OCI-LY1 (cell line): Measurements from ENCODE around the gene NSUN2.

ENCODE experiments used
- H2AFZ ChIP-seq: fragments of 200-600 bp; sonication (generic), shearing (Covaris generic); 2 replicates; pipeline ENCODE4 v1.6.0; 2014; ENCODE audit warnings: antibody characterized with exemption, mild to moderate bottlenecking, low read length
- H3F3A ChIP-seq: fragments of 200-600 bp; sonication (generic), shearing (Covaris generic); 2 replicates; pipeline ENCODE4 v1.6.0; 2014; ENCODE audit warnings: mild to moderate bottlenecking, antibody characterized with exemption, low read length, moderate library complexity; ENCODE audit not compliant: insufficient read depth
- H3K27ac ChIP-seq: fragments of 200-600 bp; sonication (generic); 2 replicates; pipeline ENCODE4 v1.5.1; 2014; ENCODE audit warnings: low read length, mixed run types, mild to moderate bottlenecking, low read depth; ENCODE audit not compliant: poor library complexity, severe bottlenecking
- H3K27me3 ChIP-seq: fragments of 200-600 bp; sonication (generic); 2 replicates; pipeline ENCODE4 v1.6.0; 2014; ENCODE audit warnings: antibody characterized with exemption, mild to moderate bottlenecking, low read length, moderate library complexity; ENCODE audit not compliant: insufficient read depth
- H3K36me3 ChIP-seq: fragments of 200-600 bp; sonication (generic); 2 replicates; pipeline ENCODE4 v1.6.1; 2014; ENCODE audit warnings: mild to moderate bottlenecking, antibody characterized with exemption, low read length, moderate library complexity, mixed read lengths; ENCODE audit not compliant: insufficient read depth
- H3K4me1 ChIP-seq: fragments of 200-600 bp; sonication (generic); 2 replicates; pipeline ENCODE4 v1.5.1; 2014; ENCODE audit warnings: mild to moderate bottlenecking, low read length, moderate library complexity; ENCODE audit not compliant: insufficient read depth, severe bottlenecking
- H3K4me2 ChIP-seq: fragments of 200-600 bp; sonication (generic), shearing (Covaris generic); 2 replicates; pipeline ENCODE4 v1.6.1; 2014; ENCODE audit warnings: low read length
- H3K4me3 ChIP-seq: fragments of 200-600 bp; sonication (generic); 2 replicates; pipeline ENCODE4 v1.5.1; 2014; ENCODE audit warnings: low read length, low read depth, mild to moderate bottlenecking, mixed read lengths; ENCODE audit not compliant: poor library complexity, severe bottlenecking
- H3K79me2 ChIP-seq: fragments of 200-600 bp; shearing (Covaris generic); 2 replicates; pipeline ENCODE4 v1.6.1; 2016; ENCODE audit warnings: mixed run types, low read length, mixed read lengths; ENCODE audit not compliant: insufficient read depth
- H3K9ac ChIP-seq: fragments of 200-600 bp; sonication (generic), shearing (Covaris generic); 2 replicates; pipeline ENCODE4 v1.6.1; 2014; ENCODE audit warnings: mild to moderate bottlenecking, low read length, mixed read lengths
- H3K9me2 ChIP-seq: fragments of 200-600 bp; sonication (generic), shearing (Covaris generic); 2 replicates; pipeline ENCODE4 v1.6.1; 2014; ENCODE audit warnings: low read depth, mild to moderate bottlenecking, low read length, mixed read lengths
- H3K9me3 ChIP-seq: fragments of 200-600 bp; shearing (Covaris generic); 2 replicates; pipeline ENCODE4 v1.6.1; 2014; ENCODE audit warnings: low read length, mixed read lengths
- H4K20me1 ChIP-seq: fragments of 200-600 bp; sonication (generic), shearing (Covaris generic); 2 replicates; pipeline ENCODE4 v1.6.0; 2016; ENCODE audit warnings: mild to moderate bottlenecking, low read length; ENCODE audit not compliant: insufficient read depth
- EZH2 ChIP-seq: fragments of 200-600 bp; sonication (generic), shearing (Covaris generic); IDR thresholded peaks from 2 replicates; pipeline ENCODE4 v1.8.0; 2017; ENCODE audit warnings: borderline replicate concordance, mixed run types, mild to moderate bottlenecking, antibody characterized with exemption, low read length, moderate library complexity, mixed read lengths
- TF ChIP-seq, protein P1 (sequence below): fragments of 200-600 bp; sonication (generic), shearing (Covaris generic); IDR thresholded peaks from 2 replicates; pipeline ENCODE4 v1.5.1; 2017; ENCODE audit warnings: mild to moderate bottlenecking, antibody characterized with exemption, low read length, moderate library complexity, mixed read lengths

The NSUN2 gene

GRCh38 chr5:6568383-6568782 is 64.5 kb downstream of the NSUN2 start:
- Histone ChIP-seq H2AFZ (no peak overlapping the region), H3K4me3 (no peak overlapping the region), H3K9me3 (no peaks in the 10 kb centered on the region), H3K79me2 (no peaks in the 10 kb centered on the region), H3K9me2 (no peaks in the 10 kb centered on the region), H4K20me1 (no peaks in the 10 kb centered on the region), H3K27me3 (peaks cover 1% of the 10 kb centered on the region; the same call in 1 of the 2 replicates), H3K27ac (no peak overlapping the region), H3K4me2 (no peak overlapping the region), H3K4me1 (no peaks in the 10 kb centered on the region), H3K36me3 (no peaks in the 10 kb centered on the region), H3K9ac (no peak overlapping the region), H3F3A (no peaks in the 10 kb centered on the region)
- no peak for TF ChIP-seq EZH2
- TF ChIP-seq, protein P1, sequence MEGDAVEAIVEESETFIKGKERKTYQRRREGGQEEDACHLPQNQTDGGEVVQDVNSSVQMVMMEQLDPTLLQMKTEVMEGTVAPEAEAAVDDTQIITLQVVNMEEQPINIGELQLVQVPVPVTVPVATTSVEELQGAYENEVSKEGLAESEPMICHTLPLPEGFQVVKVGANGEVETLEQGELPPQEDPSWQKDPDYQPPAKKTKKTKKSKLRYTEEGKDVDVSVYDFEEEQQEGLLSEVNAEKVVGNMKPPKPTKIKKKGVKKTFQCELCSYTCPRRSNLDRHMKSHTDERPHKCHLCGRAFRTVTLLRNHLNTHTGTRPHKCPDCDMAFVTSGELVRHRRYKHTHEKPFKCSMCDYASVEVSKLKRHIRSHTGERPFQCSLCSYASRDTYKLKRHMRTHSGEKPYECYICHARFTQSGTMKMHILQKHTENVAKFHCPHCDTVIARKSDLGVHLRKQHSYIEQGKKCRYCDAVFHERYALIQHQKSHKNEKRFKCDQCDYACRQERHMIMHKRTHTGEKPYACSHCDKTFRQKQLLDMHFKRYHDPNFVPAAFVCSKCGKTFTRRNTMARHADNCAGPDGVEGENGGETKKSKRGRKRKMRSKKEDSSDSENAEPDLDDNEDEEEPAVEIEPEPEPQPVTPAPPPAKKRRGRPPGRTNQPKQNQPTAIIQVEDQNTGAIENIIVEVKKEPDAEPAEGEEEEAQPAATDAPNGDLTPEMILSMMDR, result no peak

DNA sequence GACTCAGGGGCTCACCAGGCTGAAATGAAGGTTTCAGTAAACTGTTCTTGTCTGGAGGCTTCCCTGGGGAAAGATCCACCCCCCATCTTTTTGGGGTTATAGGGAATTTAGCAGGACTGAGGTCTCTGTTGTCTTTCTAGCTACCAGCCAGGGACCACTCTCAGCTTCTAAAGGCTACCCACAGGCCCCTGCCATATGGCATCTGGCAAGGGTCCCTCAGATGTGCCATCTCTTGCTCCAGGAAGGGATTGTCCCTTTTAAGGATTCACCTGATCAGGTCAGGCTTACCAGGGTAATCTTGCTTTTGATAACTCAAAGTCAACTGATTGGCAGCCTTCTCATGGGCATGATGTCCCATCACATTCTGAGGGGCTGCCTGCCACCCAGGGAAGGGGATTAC is 65.0 kb downstream of the NSUN2 start:
- H3K4me3 ChIP-seq, result no peak overlapping the region
- H3K4me2 ChIP-seq, result no peak overlapping the region
- no peaks in the 10 kb centered on the region for H4K20me1 ChIP-seq
- H3K27ac ChIP-seq, result no peak overlapping the region
- H3F3A ChIP-seq, result no peaks in the 10 kb centered on the region
- H2AFZ ChIP-seq, result no peak overlapping the region
- no peaks in the 10 kb centered on the region for H3K36me3 ChIP-seq
- no peaks in the 10 kb centered on the region for H3K27me3 ChIP-seq
- no peaks in the 10 kb centered on the region for H3K79me2 ChIP-seq
- no peak overlapping the region for H3K9ac ChIP-seq
- no peaks in the 10 kb centered on the region for H3K9me3 ChIP-seq
- TF ChIP-seq, protein P1, result no peak
- no peak for TF ChIP-seq EZH2
- H3K4me1 ChIP-seq, result no peaks in the 10 kb centered on the region
- H3K9me2 ChIP-seq, result no peaks in the 10 kb centered on the region

DNA sequence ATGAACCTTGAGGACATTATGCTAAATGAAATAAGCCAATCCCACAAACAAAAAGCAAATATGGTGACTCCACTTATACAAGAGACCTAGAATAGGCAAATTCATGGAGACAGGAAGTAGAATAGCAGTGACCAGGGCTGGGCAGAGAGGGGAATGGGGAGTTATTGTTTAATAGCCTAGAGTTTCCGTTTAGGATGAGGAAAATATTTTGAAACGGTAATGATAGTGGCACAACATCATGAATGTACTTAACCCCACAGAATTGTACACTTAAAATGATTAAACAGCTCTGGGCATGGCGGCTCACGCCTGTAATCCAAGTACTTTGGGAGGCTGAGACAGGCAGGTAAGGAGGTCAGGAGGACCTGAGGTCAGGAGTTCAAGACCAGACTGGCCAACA is 65.8 kb downstream of the NSUN2 start:
- H3F3A ChIP-seq, result no peaks in the 10 kb centered on the region
- H3K9me2 ChIP-seq, result no peaks in the 10 kb centered on the region
- no peak overlapping the region for H3K27ac ChIP-seq
- TF ChIP-seq EZH2, result no peak
- TF ChIP-seq, protein P1, result no peak
- H4K20me1 ChIP-seq, result no peaks in the 10 kb centered on the region
- no peaks in the 10 kb centered on the region for H3K27me3 ChIP-seq
- no peaks in the 10 kb centered on the region for H3K36me3 ChIP-seq
- H3K9ac ChIP-seq, result no peak overlapping the region
- no peaks in the 10 kb centered on the region for H3K4me1 ChIP-seq
- H3K9me3 ChIP-seq, result no peaks in the 10 kb centered on the region
- no peaks in the 10 kb centered on the region for H3K79me2 ChIP-seq
- H3K4me2 ChIP-seq, result no peak overlapping the region
- H2AFZ ChIP-seq, result no peak overlapping the region
- H3K4me3 ChIP-seq, result no peak overlapping the region
